Colonic mucosa (tissue), 4 donors: ENCODE measurements around the gene MAP7D1. TPM values are rescaled to one million over a fixed set of nuclear protein-coding genes. Genes with fewer than 3 reads are reported as not detected.

ENCODE experiments used
- DNase-seq: peaks from one replicate; pipeline ENCODE4 v3.0.0-alpha.2; 2020
- H3K27ac ChIP-seq: fragments of 200-600 bp; one replicate; pipeline ENCODE4 v1.8.0; 2021
- H3K27me3 ChIP-seq: fragments of 200-600 bp; one replicate; pipeline ENCODE4 v1.8.0; 2021
- H3K36me3 ChIP-seq: fragments of 200-600 bp; one replicate; pipeline ENCODE4 v1.8.0; 2021
- H3K4me1 ChIP-seq: fragments of 200-600 bp; one replicate; pipeline ENCODE4 v1.8.0; 2021; ENCODE audit warnings: mild to moderate bottlenecking
- H3K4me3 ChIP-seq: fragments of 200-600 bp; one replicate; pipeline ENCODE4 v1.8.0; 2021
- H3K9ac ChIP-seq, 2 donors: one replicate each; pipeline ENCODE4 v1.7.0; 2013; ENCODE audit warnings: control low read depth in 2 of 2, low read depth in 2 of 2, low read length in 2 of 2
- H3K9me3 ChIP-seq: fragments of 200-600 bp; one replicate; pipeline ENCODE4 v1.8.0; 2021
- CTCF ChIP-seq: fragments of 200-600 bp; IDR thresholded peaks from one replicate; pipeline ENCODE4 v1.8.0; 2022; ENCODE audit warnings: antibody characterized with exemption, mild to moderate bottlenecking
- intact Hi-C: fragments of 100-400 bp; cut with DNase I; formaldehyde crosslinking; loops from one replicate; pipeline ENCODE4 v1.14.1; 2022
- total RNA-seq, 2 donors: library from RNA; stranded (reverse); fragmentation: NEBNext Ultra II Directional in 1 of 2; extraction: Animal tissue kit (Norgen Biotek cat#: 25700) in 1 of 2; gene quantifications; one replicate each; pipeline ENCODE4 v1.2.1, GENCODE V29; 2021
- donor health status: healthy.
- donor health status: DM: no; HTN: no; CAD: no.
- donor health status: DM: no; HTN: no; CAD: no.

Gene MAP7D1
- total RNA-seq, 2 donors from 2014 or later: 37.7 to 50.0 TPM

- Histone ChIP-seq H3K9me3 (no peaks in the 10 kb centered on the region), H3K4me1 (no peaks in the 10 kb centered on the region), H3K27ac (no peak overlapping the region), H3K27me3 (no peaks in the 10 kb centered on the region), H3K9ac (no peak overlapping the region), H3K4me3 (no peak overlapping the region), H3K36me3 (no peaks in the 10 kb centered on the region)
- intact Hi-C loops: loop anchor here (5.0 kb wide), 1 partner anchor 37 kb away; no protein-coding TSS in a partner anchor
- peak; percentile 53 for TF ChIP-seq CTCF
- peak; percentile 58 for DNase-seq
These were observed 21.2 kb upstream of the MAP7D1 start for GRCh38 chr1:36134505-36135329.

- no peaks in the 10 kb centered on the region for H3K4me1 ChIP-seq
- no peak for TF ChIP-seq CTCF
- H3K27me3 ChIP-seq: no peaks in the 10 kb centered on the region
- intact Hi-C loops: no loop called here
- H3K36me3 ChIP-seq: no peaks in the 10 kb centered on the region
- H3K9ac ChIP-seq: no peak overlapping the region
- no peak overlapping the region for H3K27ac ChIP-seq
- DNase-seq: no peak
- no peak overlapping the region for H3K4me3 ChIP-seq
- H3K9me3 ChIP-seq: no peaks in the 10 kb centered on the region
These were observed 20.7 kb upstream of the MAP7D1 start for GRCh38 chr1:36135330-36135667.

GRCh38 chr1:36135796-36136195 is 20.2 kb upstream of the MAP7D1 start:
- DNase-seq: no peak
- Histone ChIP-seq H3K9me3 (no peaks in the 10 kb centered on the region), H3K9ac (no peak overlapping the region), H3K4me1 (no peaks in the 10 kb centered on the region), H3K4me3 (no peak overlapping the region), H3K36me3 (no peaks in the 10 kb centered on the region), H3K27ac (peak overlapping the region; percentile 36), H3K27me3 (no peaks in the 10 kb centered on the region)
- TF ChIP-seq CTCF: no peak
- intact Hi-C loops: no loop called here

- H3K27ac ChIP-seq: no peak overlapping the region
- no peak for DNase-seq
- H3K9me3 ChIP-seq: no peaks in the 10 kb centered on the region
- no peak for TF ChIP-seq CTCF
- intact Hi-C loops: no loop called here
- no peak overlapping the region for H3K4me3 ChIP-seq
- no peaks in the 10 kb centered on the region for H3K36me3 ChIP-seq
- no peaks in the 10 kb centered on the region for H3K27me3 ChIP-seq
- no peaks in the 10 kb centered on the region for H3K4me1 ChIP-seq
- no peak overlapping the region for H3K9ac ChIP-seq
These were observed 19.4 kb upstream of the MAP7D1 start for GRCh38 chr1:36136535-36136934.

- no peaks in the 10 kb centered on the region for H3K4me1 ChIP-seq
- intact Hi-C loops: no loop called here
- H3K27me3 ChIP-seq: no peaks in the 10 kb centered on the region
- DNase-seq: no peak
- no peaks in the 10 kb centered on the region for H3K9me3 ChIP-seq
- H3K27ac ChIP-seq: peak overlapping the region; percentile 44
- no peaks in the 10 kb centered on the region for H3K36me3 ChIP-seq
- H3K4me3 ChIP-seq: no peak overlapping the region
- H3K9ac ChIP-seq: no peak overlapping the region
- TF ChIP-seq CTCF: no peak
These were observed 18.7 kb upstream of the MAP7D1 start for GRCh38 chr1:36137226-36137625.
